GM23248 (cell line): ENCODE measurements around the gene KAZN.

ENCODE experiments used
- EZH2 ChIP-seq: fragments of 200-600 bp; sonication (generic); IDR thresholded peaks from 2 replicates; pipeline ENCODE4 v1.6.1; 2018; ENCODE audit warnings: antibody characterized with exemption, mild to moderate bottlenecking; ENCODE audit not compliant: insufficient read depth, poor library complexity, severe bottlenecking
- EZH2phosphoT487 ChIP-seq: fragments of 200-600 bp; sonication (generic); IDR thresholded peaks from 2 replicates; pipeline ENCODE4 v1.6.1; 2018; ENCODE audit warnings: antibody characterized with exemption, moderate library complexity, mild to moderate bottlenecking, low read depth; ENCODE audit not compliant: insufficient read depth

GRCh38 chr1:14652840-14653239 lies 54.4 kb downstream of the KAZN start:
- TF ChIP-seq EZH2, result no peak
- no peak for TF ChIP-seq EZH2phosphoT487
